GM23338 (cell line): Measurements from ENCODE around the gene GHRH. TPM values are rescaled to one million over a fixed set of nuclear protein-coding genes. Genes with fewer than 3 reads are reported as not detected.

ENCODE experiments used
- ATAC-seq: fragments of 200-7000 bp; cut with Tn5 transposase; 3 replicates; pipeline ENCODE4 v1.9.1; 2020
- DNase-seq: peaks from one replicate; pipeline ENCODE4 v3.0.0-alpha.2; 2015; ENCODE audit warnings: low spot score
- H2AFZ ChIP-seq: fragments of 200-600 bp; sonication (generic); 2 replicates; pipeline ENCODE4 v1.8.0; 2016; ENCODE audit warnings: antibody characterized with exemption, mild to moderate bottlenecking, moderate library complexity
- H3F3A ChIP-seq: fragments of 200-600 bp; sonication (generic); replicated peaks from 2 replicates; pipeline ENCODE4 v1.8.0; 2017; ENCODE audit warnings: antibody characterized with exemption, mixed run types, low read depth
- H3K27ac ChIP-seq: fragments of 200-600 bp; sonication (generic); 2 replicates; pipeline ENCODE4 v1.6.1; 2016; ENCODE audit warnings: low read depth
- H3K27me3 ChIP-seq: fragments of 200-600 bp; sonication (generic); 2 replicates; pipeline ENCODE4 v1.8.0; 2016; ENCODE audit warnings: mild to moderate bottlenecking, mixed run types, moderate library complexity; ENCODE audit not compliant: insufficient read depth
- H3K36me3 ChIP-seq: fragments of 200-600 bp; sonication (generic); 2 replicates; pipeline ENCODE4 v1.8.0; 2016; ENCODE audit warnings: mild to moderate bottlenecking; ENCODE audit not compliant: insufficient read depth
- H3K4me1 ChIP-seq: fragments of 200-600 bp; sonication (generic); 2 replicates; pipeline ENCODE4 v1.8.0; 2016; ENCODE audit warnings: mild to moderate bottlenecking, moderate library complexity; ENCODE audit not compliant: insufficient read depth
- H3K4me2 ChIP-seq: fragments of 200-600 bp; sonication (generic); 2 replicates; pipeline ENCODE4 v1.7.1; 2017; ENCODE audit warnings: mixed run types
- H3K4me3 ChIP-seq: fragments of 200-600 bp; sonication (generic); 2 replicates; pipeline ENCODE4 v1.6.1; 2016; ENCODE audit warnings: mixed run types
- H3K79me2 ChIP-seq: fragments of 200-600 bp; sonication (generic); replicated peaks from 2 replicates; pipeline ENCODE4 v1.8.0; 2017; ENCODE audit warnings: mild to moderate bottlenecking; ENCODE audit not compliant: insufficient read depth
- H3K9me2 ChIP-seq: fragments of 200-600 bp; sonication (generic); 2 replicates; pipeline ENCODE4 v1.8.0; 2017; ENCODE audit not compliant: insufficient read depth
- H4K20me1 ChIP-seq: fragments of 200-600 bp; sonication (generic); replicated peaks from 2 replicates; pipeline ENCODE4 v1.8.0; 2017; ENCODE audit warnings: mild to moderate bottlenecking; ENCODE audit not compliant: insufficient read depth
- H3K27ac Mint-ChIP-seq: 2 replicates; pipeline ENCODE4 v1.8.0; 2020; ENCODE audit warnings: inconsistent platforms, mild to moderate bottlenecking, moderate library complexity, mixed read lengths
- H3K27me3 Mint-ChIP-seq: 3 replicates; pipeline ENCODE4 v1.8.0; 2022; ENCODE audit warnings: low read depth, mild to moderate bottlenecking, moderate library complexity, mixed read lengths, inconsistent platforms; ENCODE audit not compliant: insufficient read depth, poor library complexity
- H3K36me3 Mint-ChIP-seq: 3 replicates; pipeline ENCODE4 v1.8.0; 2021; ENCODE audit warnings: low read depth, mild to moderate bottlenecking, inconsistent platforms, moderate library complexity, mixed read lengths
- H3K4me1 Mint-ChIP-seq: 3 replicates; pipeline ENCODE4 v1.8.0; 2020; ENCODE audit warnings: mild to moderate bottlenecking, inconsistent platforms, mixed read lengths
- H3K4me3 Mint-ChIP-seq: 3 replicates; pipeline ENCODE4 v1.8.0; 2021; ENCODE audit warnings: moderate library complexity, mild to moderate bottlenecking, inconsistent platforms, mixed read lengths
- H3K9me3 Mint-ChIP-seq: 3 replicates; pipeline ENCODE4 v1.8.0; 2020; ENCODE audit warnings: moderate library complexity, mild to moderate bottlenecking, inconsistent platforms, mixed read lengths
- CREB1 ChIP-seq: fragments of 250-450 bp; sonication (Bioruptor Pico); IDR thresholded peaks from 2 replicates; pipeline ENCODE4 v1.5.0; 2020; ENCODE audit warnings: low read depth, mild to moderate bottlenecking, moderate library complexity
- EZH2 ChIP-seq: fragments of 200-600 bp; sonication (generic); IDR thresholded peaks from one replicate; pipeline ENCODE4 v1.8.0; 2017; ENCODE audit warnings: antibody characterized with exemption, mild to moderate bottlenecking, low read depth; ENCODE audit not compliant: unreplicated experiment
- EZH2phosphoT487 ChIP-seq: fragments of 200-600 bp; sonication (generic); IDR thresholded peaks from one replicate; pipeline ENCODE4 v1.8.1; 2018; ENCODE audit warnings: antibody characterized with exemption; ENCODE audit not compliant: unreplicated experiment
- JUNB ChIP-seq: IDR thresholded peaks from one replicate; pipeline ENCODE4 v1.6.1; 2016; ENCODE audit warnings: antibody characterized with exemption; ENCODE audit not compliant: unreplicated experiment
- POLR2AphosphoS5 ChIP-seq: IDR thresholded peaks from 2 replicates; pipeline ENCODE4 v1.6.1; 2016; ENCODE audit warnings: antibody characterized with exemption, low read depth
- ZNF114 ChIP-seq: fragments of 250-450 bp; sonication (Bioruptor Pico); IDR thresholded peaks from 2 replicates; pipeline ENCODE4 v1.5.0; 2020; ENCODE audit warnings: mild to moderate bottlenecking, moderate library complexity
- polyA plus RNA-seq: library from polyadenylated mRNA; unstranded; fragments of >200 nt; fragmentation: Nextera tagmentation; extraction: Ambion mirVana; gene quantifications from 2 replicates; pipeline ENCODE4 v1.2.1, GENCODE V29; 2016
- total RNA-seq: library from RNA; depleted of rRNA; stranded (reverse); fragments of >200 nt; shearing (Covaris generic); gene quantifications from 2 replicates; pipeline ENCODE4 v1.2.3, GENCODE V29; 2014
- TF ChIP-seq, protein P1 (sequence below), 2 experiments: fragments of 200-600 bp in 1 of 2; sonication (generic) in 1 of 2; conservative IDR thresholded peaks; 2 replicates each; pipeline versions ENCODE4 v1.5.1 to v1.6.1; 2016 to 2017; ENCODE audit warnings: antibody characterized with exemption in 2 of 2, low read depth in 2 of 2, mild to moderate bottlenecking in 2 of 2, moderate library complexity in 1 of 2
- TF ChIP-seq, protein P2 (sequence below): fragments of 250-450 bp; sonication (Bioruptor Pico); IDR thresholded peaks from 2 replicates; pipeline ENCODE4 v1.5.0; 2020; ENCODE audit warnings: mild to moderate bottlenecking, moderate library complexity
- TF ChIP-seq, protein P3 (sequence below): IDR thresholded peaks from 2 replicates; pipeline ENCODE4 v1.6.1; 2016; ENCODE audit warnings: antibody characterized with exemption

Gene GHRH
- total and polyA plus RNA-seq, 2 experiments from 2014 or later = 0.40 TPM; not detected in 1

DNA sequence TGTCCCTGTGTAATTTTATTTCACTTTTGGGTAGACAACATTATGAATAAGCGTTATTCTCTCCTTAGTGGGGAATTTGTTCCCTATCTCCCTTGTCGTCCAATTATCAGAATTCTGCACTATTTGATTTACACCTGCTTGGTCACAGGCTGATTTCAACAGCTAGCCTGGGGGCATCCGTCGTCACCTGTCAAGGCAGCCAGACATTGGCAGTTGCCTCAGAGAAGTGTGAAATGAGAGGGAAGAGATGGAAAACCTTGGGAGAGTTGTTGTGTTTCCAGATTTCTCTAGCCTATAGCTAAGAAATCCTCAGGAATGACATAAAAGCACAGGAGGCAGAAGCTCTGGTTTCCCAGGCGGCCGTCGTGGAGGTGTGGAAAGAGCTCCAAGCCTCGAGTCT lies 891 bp upstream of the GHRH start:
- H3K9me2 ChIP-seq = no peaks in the 10 kb centered on the region
- no peak overlapping the region for H3K4me3 ChIP-seq
- peaks cover 16% of the 10 kb centered on the region; the same call in 1 of the 2 replicates for H3F3A ChIP-seq
- H3K27ac ChIP-seq = no peak overlapping the region
- Mint-ChIP-seq H3K36me3 (no peaks in the 10 kb centered on the region), H3K27ac (no peak overlapping the region), H3K4me1 (peaks cover 43% of the 10 kb centered on the region), H3K27me3 (peaks cover 13% of the 10 kb centered on the region), H3K4me3 (no peak overlapping the region), H3K9me3 (no peaks in the 10 kb centered on the region)
- DNase-seq (no peak), ATAC-seq (no peak)
- H3K79me2 ChIP-seq = no peaks in the 10 kb centered on the region
- H2AFZ ChIP-seq = no peak overlapping the region
- H3K4me2 ChIP-seq = no peak overlapping the region
- peaks cover 20% of the 10 kb centered on the region for H3K4me1 ChIP-seq
- H4K20me1 ChIP-seq = no peaks in the 10 kb centered on the region
- H3K36me3 ChIP-seq = no peaks in the 10 kb centered on the region
- no peaks in the 10 kb centered on the region for H3K27me3 ChIP-seq
- TF ChIP-seq EZH2phosphoT487 (no peak), CREB1 (CRISPR knock-in tag) (no peak), POLR2AphosphoS5 (no peak), ZNF114 (no peak), JUNB (no peak), EZH2 (no peak)
- TF ChIP-seq, protein P1, sequence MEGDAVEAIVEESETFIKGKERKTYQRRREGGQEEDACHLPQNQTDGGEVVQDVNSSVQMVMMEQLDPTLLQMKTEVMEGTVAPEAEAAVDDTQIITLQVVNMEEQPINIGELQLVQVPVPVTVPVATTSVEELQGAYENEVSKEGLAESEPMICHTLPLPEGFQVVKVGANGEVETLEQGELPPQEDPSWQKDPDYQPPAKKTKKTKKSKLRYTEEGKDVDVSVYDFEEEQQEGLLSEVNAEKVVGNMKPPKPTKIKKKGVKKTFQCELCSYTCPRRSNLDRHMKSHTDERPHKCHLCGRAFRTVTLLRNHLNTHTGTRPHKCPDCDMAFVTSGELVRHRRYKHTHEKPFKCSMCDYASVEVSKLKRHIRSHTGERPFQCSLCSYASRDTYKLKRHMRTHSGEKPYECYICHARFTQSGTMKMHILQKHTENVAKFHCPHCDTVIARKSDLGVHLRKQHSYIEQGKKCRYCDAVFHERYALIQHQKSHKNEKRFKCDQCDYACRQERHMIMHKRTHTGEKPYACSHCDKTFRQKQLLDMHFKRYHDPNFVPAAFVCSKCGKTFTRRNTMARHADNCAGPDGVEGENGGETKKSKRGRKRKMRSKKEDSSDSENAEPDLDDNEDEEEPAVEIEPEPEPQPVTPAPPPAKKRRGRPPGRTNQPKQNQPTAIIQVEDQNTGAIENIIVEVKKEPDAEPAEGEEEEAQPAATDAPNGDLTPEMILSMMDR (conservative IDR thresholded peaks at IDR 0.05; ENCODE audit: low read depth in 2 of 2) = no peak
- TF ChIP-seq, protein P2, sequence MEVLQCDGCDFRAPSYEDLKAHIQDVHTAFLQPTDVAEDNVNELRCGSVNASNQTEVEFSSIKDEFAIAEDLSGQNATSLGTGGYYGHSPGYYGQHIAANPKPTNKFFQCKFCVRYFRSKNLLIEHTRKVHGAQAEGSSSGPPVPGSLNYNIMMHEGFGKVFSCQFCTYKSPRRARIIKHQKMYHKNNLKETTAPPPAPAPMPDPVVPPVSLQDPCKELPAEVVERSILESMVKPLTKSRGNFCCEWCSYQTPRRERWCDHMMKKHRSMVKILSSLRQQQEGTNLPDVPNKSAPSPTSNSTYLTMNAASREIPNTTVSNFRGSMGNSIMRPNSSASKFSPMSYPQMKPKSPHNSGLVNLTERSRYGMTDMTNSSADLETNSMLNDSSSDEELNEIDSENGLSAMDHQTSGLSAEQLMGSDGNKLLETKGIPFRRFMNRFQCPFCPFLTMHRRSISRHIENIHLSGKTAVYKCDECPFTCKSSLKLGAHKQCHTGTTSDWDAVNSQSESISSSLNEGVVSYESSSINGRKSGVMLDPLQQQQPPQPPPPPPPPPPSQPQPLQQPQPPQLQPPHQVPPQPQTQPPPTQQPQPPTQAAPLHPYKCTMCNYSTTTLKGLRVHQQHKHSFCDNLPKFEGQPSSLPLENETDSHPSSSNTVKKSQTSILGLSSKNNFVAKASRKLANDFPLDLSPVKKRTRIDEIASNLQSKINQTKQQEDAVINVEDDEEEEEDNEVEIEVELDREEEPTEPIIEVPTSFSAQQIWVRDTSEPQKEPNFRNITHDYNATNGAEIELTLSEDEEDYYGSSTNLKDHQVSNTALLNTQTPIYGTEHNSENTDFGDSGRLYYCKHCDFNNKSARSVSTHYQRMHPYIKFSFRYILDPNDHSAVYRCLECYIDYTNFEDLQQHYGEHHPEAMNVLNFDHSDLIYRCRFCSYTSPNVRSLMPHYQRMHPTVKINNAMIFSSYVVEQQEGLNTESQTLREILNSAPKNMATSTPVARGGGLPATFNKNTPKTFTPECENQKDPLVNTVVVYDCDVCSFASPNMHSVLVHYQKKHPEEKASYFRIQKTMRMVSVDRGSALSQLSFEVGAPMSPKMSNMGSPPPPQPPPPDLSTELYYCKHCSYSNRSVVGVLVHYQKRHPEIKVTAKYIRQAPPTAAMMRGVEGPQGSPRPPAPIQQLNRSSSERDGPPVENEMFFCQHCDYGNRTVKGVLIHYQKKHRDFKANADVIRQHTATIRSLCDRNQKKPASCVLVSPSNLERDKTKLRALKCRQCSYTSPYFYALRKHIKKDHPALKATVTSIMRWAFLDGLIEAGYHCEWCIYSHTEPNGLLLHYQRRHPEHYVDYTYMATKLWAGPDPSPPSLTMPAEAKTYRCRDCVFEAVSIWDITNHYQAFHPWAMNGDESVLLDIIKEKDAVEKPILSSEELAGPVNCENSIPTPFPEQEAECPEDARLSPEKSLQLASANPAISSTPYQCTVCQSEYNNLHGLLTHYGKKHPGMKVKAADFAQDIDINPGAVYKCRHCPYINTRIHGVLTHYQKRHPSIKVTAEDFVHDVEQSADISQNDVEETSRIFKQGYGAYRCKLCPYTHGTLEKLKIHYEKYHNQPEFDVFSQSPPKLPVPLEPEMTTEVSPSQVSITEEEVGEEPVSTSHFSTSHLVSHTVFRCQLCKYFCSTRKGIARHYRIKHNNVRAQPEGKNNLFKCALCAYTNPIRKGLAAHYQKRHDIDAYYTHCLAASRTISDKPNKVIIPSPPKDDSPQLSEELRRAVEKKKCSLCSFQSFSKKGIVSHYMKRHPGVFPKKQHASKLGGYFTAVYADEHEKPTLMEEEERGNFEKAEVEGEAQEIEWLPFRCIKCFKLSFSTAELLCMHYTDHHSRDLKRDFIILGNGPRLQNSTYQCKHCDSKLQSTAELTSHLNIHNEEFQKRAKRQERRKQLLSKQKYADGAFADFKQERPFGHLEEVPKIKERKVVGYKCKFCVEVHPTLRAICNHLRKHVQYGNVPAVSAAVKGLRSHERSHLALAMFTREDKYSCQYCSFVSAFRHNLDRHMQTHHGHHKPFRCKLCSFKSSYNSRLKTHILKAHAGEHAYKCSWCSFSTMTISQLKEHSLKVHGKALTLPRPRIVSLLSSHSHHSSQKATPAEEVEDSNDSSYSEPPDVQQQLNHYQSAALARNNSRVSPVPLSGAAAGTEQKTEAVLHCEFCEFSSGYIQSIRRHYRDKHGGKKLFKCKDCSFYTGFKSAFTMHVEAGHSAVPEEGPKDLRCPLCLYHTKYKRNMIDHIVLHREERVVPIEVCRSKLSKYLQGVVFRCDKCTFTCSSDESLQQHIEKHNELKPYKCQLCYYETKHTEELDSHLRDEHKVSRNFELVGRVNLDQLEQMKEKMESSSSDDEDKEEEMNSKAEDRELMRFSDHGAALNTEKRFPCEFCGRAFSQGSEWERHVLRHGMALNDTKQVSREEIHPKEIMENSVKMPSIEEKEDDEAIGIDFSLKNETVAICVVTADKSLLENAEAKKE (CRISPR knock-in tag) = no peak
- TF ChIP-seq, protein P3, sequence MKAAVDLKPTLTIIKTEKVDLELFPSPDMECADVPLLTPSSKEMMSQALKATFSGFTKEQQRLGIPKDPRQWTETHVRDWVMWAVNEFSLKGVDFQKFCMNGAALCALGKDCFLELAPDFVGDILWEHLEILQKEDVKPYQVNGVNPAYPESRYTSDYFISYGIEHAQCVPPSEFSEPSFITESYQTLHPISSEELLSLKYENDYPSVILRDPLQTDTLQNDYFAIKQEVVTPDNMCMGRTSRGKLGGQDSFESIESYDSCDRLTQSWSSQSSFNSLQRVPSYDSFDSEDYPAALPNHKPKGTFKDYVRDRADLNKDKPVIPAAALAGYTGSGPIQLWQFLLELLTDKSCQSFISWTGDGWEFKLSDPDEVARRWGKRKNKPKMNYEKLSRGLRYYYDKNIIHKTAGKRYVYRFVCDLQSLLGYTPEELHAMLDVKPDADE = no peak
